GM23248 (cell line): Measurements from ENCODE around the gene ERCC1.

Source experiments
- EZH2 ChIP-seq: fragments of 200-600 bp; sonication (generic); IDR thresholded peaks from 2 replicates; pipeline ENCODE4 v1.6.1; 2018; ENCODE audit warnings: antibody characterized with exemption, mild to moderate bottlenecking; ENCODE audit not compliant: insufficient read depth, poor library complexity, severe bottlenecking
- EZH2phosphoT487 ChIP-seq: fragments of 200-600 bp; sonication (generic); IDR thresholded peaks from 2 replicates; pipeline ENCODE4 v1.6.1; 2018; ENCODE audit warnings: antibody characterized with exemption, moderate library complexity, mild to moderate bottlenecking, low read depth; ENCODE audit not compliant: insufficient read depth

DNA sequence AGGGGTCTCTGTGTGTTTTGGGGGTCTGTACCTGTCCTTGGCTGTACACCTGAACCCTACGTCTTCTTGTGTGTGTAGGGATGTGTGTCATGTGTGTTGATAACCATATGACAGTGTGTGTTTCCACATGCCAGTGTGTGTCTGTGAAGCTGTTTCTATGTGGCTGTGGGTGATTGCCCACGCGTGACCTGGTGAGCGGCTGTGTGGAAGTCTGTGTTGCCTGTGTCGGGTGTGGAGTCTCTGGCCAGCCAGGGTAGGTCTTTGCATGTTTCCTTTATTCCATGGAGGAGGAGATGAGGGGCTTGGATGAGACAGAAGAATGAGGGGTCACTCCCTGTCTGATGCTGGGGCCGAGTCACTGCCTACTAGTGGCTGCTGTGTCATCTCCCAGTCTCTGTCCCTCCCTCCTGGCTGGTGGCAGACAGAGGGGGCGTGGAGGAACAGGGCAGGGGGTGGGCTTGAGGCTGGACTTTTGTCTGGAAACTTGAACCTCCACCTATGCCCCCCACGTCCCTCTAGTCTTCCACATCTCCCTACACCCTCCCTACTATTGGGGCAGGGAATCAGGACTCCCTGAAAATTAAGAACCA lies 41.2 kb upstream of the ERCC1 start:
- TF ChIP-seq EZH2 (no peak), EZH2phosphoT487 (no peak)
